ENCODE data around the gene ZNF148.

GRCh38 chr3:125177746-125178145 lies 197.4 kb downstream of the ZNF148 start:
- TF ChIP-seq HOXD13 (CRISPR knock-in tag; IDR thresholded peaks at IDR 0.05; ENCODE audit: borderline replicate concordance) = no peak
- TF ChIP-seq ZNF146 (tag by site-specific recombination; IDR thresholded peaks at IDR 0.05) = no peak
- TF ChIP-seq ZNF792 (tag by site-specific recombination; IDR thresholded peaks at IDR 0.05) = no peak
- no peak for TF ChIP-seq ATF2 (tag by site-specific recombination; IDR thresholded peaks at IDR 0.05; ENCODE audit: low read depth)
- no peak for TF ChIP-seq INSM2 (tag by site-specific recombination; IDR thresholded peaks at IDR 0.05)
- no peak for TF ChIP-seq CTCF (tag by site-specific recombination; IDR thresholded peaks at IDR 0.05)
- TF ChIP-seq MEIS1 (CRISPR knock-in tag; IDR thresholded peaks at IDR 0.05; ENCODE audit: borderline replicate concordance) = no peak
- no peak for TF ChIP-seq ZNF670 (tag by site-specific recombination; IDR thresholded peaks at IDR 0.05; ENCODE audit: low read depth)
- no peak for TF ChIP-seq ZBTB49 (tag by site-specific recombination; IDR thresholded peaks at IDR 0.05; ENCODE audit: low read depth)
- no peak for TF ChIP-seq ZNF785 (tag by site-specific recombination; IDR thresholded peaks at IDR 0.05)

All from HEK293 (cell line).